ENCODE measurements around the gene LNX1. TPM values are rescaled to one million over a fixed set of nuclear protein-coding genes. Genes with fewer than 3 reads are reported as not detected.

The LNX1 gene
- total RNA-seq, 6 experiments from 2014 or later = 0.05 to 0.18 (median 0.07) TPM; not detected in 1

DNA sequence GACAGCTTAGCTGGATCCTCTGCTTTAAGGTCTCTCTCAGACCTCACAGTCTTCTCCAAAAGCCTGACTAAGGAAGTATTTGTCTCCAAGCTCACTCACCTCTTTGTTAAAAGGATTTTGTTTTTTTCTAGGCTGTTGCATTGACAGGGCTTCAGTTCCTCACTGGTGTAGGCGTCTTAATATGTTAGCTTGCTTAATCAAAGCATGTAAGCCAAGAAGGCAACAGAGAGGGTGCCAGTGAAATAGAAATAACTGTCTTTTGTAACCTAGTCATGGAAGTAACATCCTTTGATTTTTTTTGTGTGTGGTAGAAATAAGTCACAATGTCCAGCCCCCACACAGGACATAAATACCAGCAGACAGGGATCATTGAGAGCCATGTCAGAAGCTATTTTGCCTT is 155.0 kb downstream of the LNX1 start:
- H3K4me1 Mint-ChIP-seq (ENCODE audit: low read depth) = 0 out of 2 replicates have a peak, but pooled peaks cover 6% of the 10 kb centered on the region
- no peak for DNase-seq
- peaks cover 25% of the 10 kb centered on the region; the same call in 1 of the 2 replicates for H3K36me3 Mint-ChIP-seq (ENCODE audit: low read depth)
- no peak overlapping the region for H3K4me3 Mint-ChIP-seq
- H3K27ac Mint-ChIP-seq = no peak overlapping the region
- H3K9me3 Mint-ChIP-seq = no peaks in the 10 kb centered on the region
- H3K27me3 Mint-ChIP-seq (ENCODE audit: insufficient read depth) = no peaks in the 10 kb centered on the region
- no peak for TF ChIP-seq CTCF (IDR thresholded peaks at IDR 0.05)

DNA sequence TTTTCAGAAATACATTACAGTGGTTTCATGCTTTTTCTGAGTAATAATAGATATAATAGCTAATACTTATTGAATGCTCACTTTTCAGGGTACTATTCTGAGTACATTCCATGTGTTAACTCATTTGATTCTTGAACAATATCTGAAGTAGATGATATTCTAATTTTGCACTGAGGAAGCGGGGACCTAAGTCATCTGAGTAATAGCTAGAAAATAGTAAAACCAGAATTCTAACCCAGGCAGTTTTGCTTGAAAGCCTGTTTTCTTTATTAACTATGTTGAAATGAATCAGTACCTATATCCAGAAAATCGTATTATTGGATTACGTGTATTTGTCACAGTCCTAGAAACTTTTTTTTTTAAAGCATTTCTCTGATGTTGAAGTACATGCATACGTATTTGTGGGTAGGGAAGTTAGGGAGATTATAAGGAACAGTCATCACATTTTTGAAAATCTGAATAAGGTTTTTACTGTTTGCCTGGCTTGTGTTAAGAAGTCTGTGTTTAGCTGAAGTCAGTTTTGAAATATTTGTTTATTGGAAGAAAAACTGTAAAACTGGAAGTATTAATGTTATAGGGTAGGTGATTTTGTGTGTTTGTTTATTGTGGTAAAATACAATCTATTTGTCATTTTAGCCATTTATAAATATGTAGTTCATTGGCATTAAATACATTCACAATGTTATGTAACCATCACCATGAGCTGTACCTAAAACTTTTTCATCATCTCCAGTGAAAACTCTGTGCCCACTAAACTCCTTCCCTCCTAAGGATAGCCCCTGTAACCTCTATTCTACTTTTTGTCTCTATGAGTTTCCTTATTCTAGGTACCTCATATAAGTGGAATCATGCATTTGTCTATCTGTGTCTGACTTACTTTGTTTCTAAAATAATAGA is 158.5 kb downstream of the LNX1 start:
- no peak overlapping the region for H3K4me3 Mint-ChIP-seq
- H3K9me3 Mint-ChIP-seq = no peaks in the 10 kb centered on the region
- no peak for DNase-seq
- H3K27me3 Mint-ChIP-seq (ENCODE audit: insufficient read depth) = no peaks in the 10 kb centered on the region
- H3K4me1 Mint-ChIP-seq (ENCODE audit: low read depth) = peaks cover 6% of the 10 kb centered on the region; the same call in 1 of the 2 replicates
- peaks cover 43% of the 10 kb centered on the region for H3K36me3 Mint-ChIP-seq (ENCODE audit: low read depth)
- no peak for TF ChIP-seq CTCF (IDR thresholded peaks at IDR 0.05)
- peak overlapping the region; percentile 12; the same call in 1 of the 2 replicates for H3K27ac Mint-ChIP-seq

DNA sequence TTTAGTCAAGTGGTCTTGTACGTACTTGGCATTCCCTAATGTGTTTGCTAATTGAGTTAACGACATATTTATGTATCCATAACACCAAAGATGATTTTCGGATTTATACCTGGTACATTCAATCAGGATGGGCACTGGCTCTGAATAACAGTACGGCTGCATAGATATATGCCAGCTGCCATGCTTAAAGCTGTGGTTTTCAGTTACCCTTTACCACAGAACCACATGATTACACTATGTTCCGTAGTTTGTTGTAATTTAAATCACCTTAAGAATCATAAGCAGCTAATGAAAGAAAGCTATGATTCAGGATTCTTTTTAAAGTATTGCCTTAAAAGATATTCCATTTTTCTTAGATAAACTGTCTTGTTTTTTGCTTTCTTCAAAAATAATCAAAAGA is 160.2 kb downstream of the LNX1 start:
- peaks cover 36% of the 10 kb centered on the region for H3K36me3 Mint-ChIP-seq (ENCODE audit: low read depth)
- no peaks in the 10 kb centered on the region for H3K27me3 Mint-ChIP-seq (ENCODE audit: insufficient read depth)
- no peaks in the 10 kb centered on the region for H3K9me3 Mint-ChIP-seq
- no peak overlapping the region for H3K27ac Mint-ChIP-seq
- no peak for TF ChIP-seq CTCF (IDR thresholded peaks at IDR 0.05)
- H3K4me3 Mint-ChIP-seq = no peak overlapping the region
- DNase-seq = no peak
- peaks cover 2% of the 10 kb centered on the region; the same call in 1 of the 2 replicates for H3K4me1 Mint-ChIP-seq (ENCODE audit: low read depth)

DNA sequence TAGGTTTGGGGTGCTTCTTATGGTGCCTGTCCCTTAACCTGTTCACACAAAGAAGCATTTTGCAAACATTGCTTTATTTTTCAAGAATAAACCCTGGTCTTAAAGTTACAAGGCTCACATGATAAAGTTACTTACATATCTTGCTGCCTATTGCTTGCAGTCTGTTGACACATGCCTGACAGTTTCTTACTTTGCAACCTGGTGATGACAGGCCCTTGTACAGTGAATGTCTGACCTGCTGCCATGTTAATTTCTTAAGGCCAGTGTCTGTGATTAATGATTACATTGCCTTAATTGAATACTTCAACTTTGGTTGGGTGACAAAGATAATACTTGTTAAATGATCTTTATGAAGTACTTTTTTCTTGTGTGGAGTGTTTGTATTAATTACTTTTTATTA is 163.9 kb downstream of the LNX1 start:
- Mint-ChIP-seq H3K9me3 (no peaks in the 10 kb centered on the region), H3K36me3 (ENCODE audit: low read depth) (peaks cover 28% of the 10 kb centered on the region), H3K27ac (no peak overlapping the region), H3K4me1 (ENCODE audit: low read depth) (peaks cover 12% of the 10 kb centered on the region), H3K4me3 (no peak overlapping the region), H3K27me3 (ENCODE audit: insufficient read depth) (no peaks in the 10 kb centered on the region)
- TF ChIP-seq CTCF (IDR thresholded peaks at IDR 0.05) = no peak
- DNase-seq = no peak

DNA sequence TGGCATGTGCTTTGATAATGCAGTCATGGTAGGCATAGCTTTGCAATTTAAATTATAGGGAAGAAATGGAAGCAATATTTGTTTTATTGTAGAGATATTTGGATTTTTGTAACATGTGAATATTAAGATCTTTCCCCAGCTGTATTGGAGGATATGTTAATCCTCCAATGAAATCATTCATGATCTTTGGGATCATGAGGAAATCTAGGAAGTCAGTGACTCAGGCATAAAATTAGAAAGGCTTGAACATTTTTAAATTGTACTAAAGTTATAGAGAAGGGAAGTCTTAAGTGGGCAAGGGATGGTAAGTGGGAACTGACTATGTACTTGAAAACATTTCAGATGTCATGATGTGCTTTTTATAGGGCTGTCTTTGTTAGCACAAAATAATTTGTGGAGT is 167.0 kb downstream of the LNX1 start:
- no peak for DNase-seq
- peak overlapping the region; percentile 9; the same call in 1 of the 2 replicates for H3K27ac Mint-ChIP-seq
- H3K36me3 Mint-ChIP-seq (ENCODE audit: low read depth) = peaks cover 14% of the 10 kb centered on the region
- H3K4me3 Mint-ChIP-seq = no peak overlapping the region
- peaks cover 12% of the 10 kb centered on the region for H3K4me1 Mint-ChIP-seq (ENCODE audit: low read depth)
- no peak for TF ChIP-seq CTCF (IDR thresholded peaks at IDR 0.05)
- no peaks in the 10 kb centered on the region for H3K9me3 Mint-ChIP-seq
- no peaks in the 10 kb centered on the region for H3K27me3 Mint-ChIP-seq (ENCODE audit: insufficient read depth)

Data from HFFc6 (cell line).